Ishikawa (cell line): ENCODE data around the gene RBM34.

ENCODE experiments used
- CEBPB ChIP-seq: IDR thresholded peaks from 2 replicates; pipeline ENCODE4 v1.6.1; 2012
- CREB1 ChIP-seq: IDR thresholded peaks from 2 replicates; pipeline ENCODE4 v1.6.1; 2012; ENCODE audit warnings: low read depth
- FOXM1 ChIP-seq: IDR thresholded peaks from 2 replicates; pipeline ENCODE4 v1.6.1; 2012; ENCODE audit warnings: low read depth, borderline replicate concordance

- TF ChIP-seq CEBPB (no peak), FOXM1 (no peak), CREB1 (no peak)
Measured at GRCh38 chr1:235111107-235111506, 49.9 kb downstream of the RBM34 start.
